ENCODE data around the gene BOD1.

The BOD1 gene

DNA sequence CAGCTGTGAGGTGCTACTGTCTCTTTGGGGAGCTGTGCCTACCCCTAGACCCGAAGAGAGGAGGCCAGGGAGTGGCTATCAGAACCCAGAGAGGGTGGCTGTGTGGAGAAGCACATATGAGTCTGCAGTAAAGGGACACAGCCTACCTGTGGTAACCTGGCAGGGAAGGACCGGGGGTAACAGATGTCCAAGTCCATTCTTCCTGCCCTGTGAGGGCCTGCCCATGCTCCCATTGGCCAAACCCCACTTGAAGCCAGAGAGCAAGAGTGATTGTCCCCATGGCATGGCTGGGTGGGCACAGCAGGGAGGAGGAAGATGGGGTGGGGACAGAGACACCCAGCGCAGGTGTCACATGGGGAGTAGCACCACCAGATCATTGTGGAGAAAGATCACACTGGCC lies 39.3 kb downstream of the BOD1 start:
- no peak for DNase-seq (ENCODE audit: low read depth in 2 of 2)

DNA sequence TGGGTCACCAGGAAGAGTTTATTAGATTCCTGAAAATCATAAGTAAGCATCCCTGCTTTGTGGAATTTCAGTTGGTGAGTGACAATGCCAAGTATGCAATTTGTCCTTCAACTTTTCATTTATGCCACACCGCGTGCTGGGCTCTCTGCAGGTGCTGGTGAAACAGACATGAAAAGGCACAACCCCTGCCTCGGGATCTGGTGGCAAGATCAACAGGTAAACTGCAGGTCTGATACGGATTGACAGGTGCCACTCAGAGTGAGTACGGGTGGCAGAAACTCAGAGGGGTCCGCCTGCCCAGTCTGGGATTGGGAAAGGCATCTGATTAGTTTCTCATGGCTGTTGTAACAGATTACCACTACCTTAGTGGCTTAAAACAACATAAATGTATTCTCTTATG lies 40.5 kb downstream of the BOD1 start:
- no peak for DNase-seq (ENCODE audit: low read depth in 2 of 2)

DNA sequence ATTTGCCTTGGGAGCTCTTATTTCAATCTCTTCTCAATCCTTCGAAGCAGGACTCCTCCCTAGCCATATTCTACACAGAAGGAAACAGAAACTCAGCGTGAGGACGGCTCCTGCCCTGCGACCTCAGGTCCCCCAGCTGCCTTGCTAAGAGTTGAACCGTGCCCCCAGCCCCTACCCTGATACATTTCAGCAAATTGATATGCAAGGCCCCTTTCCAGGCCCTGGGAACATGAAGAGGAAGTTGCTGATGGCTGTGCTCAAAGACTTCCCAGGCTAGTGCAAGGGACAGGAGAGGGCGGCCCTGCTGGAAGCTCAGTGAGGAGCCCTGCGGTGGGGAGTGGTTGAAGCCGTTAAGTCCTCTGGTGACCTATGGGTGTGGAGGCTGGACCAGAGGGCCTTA lies 41.5 kb downstream of the BOD1 start:
- DNase-seq (ENCODE audit: low read depth in 2 of 2), result no peak

DNA sequence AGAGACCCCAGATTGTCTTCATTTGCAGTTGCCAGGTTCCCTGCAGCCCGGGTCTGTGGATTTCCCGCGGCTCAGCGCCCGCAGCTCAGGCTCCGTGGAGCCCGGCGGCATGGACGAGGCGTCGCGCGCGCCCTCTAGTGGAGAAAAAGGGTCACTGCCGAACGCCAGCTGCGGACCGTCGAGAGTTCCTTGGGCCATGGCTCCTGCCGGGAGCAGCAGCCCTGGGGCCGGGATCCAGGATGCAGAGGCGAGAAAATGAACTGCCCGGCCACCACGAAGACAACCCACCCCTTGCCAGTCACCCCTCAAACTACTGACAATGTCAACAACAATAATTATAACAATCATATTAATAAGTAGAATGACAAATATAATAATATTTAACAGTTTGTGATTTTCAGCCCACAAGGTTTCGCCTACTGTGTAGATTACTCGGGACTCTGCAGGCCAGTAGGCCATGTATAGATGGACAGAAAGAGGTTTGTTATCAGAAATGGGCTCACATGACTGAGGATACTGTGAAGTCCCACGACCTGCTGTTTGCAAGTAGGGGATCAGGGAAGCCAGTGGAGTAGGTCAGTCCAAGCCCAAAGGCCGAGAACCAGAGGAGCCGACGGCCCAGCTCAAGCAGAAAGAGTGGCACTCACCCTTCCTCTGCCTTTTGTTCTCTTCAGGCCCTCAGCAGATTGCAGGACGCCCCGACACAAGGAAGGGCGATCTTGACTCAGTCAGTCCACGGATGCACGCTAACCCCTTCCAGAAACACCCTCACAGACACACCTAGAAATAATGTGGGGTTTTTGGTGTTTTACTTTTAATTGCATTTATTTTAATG lies 43.1 kb downstream of the BOD1 start:
- DNase-seq (ENCODE audit: low read depth in 2 of 2), result peak; percentile 46 to 60

DNA sequence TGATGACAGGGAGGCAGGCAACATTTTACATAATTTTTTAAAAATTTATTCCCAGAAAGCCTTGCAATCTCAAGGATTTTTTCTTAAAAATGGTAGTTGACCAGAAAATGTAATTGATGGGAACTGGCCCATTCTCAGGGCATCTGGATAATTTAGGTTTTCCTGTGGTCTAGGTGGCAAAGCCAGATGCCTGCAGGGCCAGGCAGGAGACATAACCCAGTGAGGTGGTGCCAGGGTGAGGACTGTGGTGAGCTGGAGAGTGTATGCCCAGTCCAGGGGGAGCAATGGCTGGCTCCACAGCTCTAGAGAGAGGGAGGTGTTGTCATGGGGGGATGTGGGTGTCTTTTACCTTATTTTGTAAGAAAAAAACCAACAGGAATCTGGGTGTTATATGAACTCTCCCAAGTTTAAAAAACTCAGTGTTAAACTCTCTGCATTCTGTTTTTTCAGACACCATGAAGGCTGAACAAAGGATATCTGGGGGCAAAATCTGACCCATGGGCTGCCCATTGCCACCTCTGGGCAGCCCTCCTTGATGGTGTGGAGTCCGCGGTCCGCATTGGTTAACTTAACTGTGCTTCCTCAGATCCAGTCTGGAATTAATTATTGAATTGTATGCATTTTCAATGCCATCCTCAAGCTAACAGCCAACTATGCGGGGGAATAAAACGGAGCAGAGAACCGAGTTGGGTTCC lies 43.9 kb downstream of the BOD1 start:
- DNase-seq (ENCODE audit: low read depth in 2 of 2), result no peak

DNA sequence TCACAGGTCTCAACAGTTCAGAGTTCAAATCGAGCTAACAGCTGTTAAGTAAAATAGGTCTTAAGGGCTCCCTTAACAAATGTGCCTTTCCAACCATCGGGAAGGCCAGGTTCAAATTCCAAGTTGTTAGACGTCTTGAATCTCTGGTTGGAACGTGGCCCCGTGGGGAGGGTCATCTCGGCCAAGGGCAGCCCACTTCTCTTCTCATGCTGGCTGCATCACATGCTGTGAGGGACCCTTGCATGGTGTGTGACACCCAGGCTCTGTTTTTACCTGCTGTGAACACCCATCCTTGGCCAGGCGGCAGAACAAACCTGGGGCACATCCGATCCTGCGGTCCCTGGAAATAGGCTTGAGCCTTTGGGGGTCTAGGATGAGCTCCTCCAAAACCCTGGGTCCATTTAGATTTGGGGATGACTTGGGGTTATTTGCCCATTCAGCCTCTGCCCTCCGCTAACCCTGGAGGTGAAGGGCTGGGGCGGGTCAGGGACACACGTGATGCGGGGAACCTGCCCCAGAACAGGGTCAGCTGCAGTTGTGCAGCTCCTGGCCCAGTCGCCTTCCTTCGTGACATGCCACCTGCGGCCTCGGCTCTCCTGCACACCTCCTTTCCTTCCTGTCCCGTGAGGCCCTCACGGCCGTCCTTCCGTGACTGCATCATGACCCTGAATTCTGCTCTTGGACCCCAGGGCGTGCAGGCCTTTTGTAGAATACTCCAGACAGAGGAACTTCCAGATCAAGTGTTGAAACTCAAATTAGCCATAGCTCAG lies 45.9 kb downstream of the BOD1 start:
- no peak for DNase-seq (ENCODE audit: low read depth in 2 of 2)

DNA sequence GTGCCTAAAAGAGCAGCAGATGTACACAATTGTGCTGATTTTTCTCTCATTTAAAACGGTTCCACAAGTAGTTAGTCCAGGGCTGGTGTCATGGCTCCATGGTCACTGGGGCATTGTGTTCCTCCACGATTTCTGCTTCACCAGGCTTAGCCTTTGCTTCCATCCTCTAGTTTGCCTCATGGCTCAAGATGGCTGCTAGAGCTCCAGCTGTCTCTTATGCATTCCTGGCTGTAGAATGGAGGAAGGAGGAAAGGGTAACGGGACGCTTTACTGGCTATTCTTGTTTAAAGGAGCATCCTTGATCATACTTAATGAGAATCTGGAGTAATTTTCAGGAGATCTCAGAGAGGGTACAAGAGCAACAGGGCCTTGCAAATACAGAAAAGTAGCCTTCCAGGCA lies 47.7 kb downstream of the BOD1 start:
- DNase-seq (ENCODE audit: low read depth in 2 of 2), result no peak

DNA sequence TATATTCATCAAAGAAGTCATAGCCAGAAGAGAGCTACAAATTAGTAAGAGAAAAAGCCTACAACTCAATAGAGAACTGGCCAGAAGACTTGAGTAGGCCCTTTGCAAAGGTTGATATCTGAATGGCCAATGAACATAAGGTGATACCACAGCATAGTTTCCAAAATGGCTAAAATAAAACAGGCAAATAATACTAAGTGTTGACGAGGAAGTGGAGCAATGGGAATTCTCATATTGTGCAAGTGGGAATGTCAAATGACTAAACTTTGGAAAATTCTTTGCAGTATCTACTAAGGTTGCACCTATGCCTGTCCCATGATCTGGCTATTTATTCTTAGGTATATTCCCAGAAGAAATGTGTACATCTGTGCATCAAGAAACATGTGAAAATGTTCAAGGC lies 48.3 kb downstream of the BOD1 start:
- DNase-seq (ENCODE audit: low read depth in 2 of 2), result no peak

DNA sequence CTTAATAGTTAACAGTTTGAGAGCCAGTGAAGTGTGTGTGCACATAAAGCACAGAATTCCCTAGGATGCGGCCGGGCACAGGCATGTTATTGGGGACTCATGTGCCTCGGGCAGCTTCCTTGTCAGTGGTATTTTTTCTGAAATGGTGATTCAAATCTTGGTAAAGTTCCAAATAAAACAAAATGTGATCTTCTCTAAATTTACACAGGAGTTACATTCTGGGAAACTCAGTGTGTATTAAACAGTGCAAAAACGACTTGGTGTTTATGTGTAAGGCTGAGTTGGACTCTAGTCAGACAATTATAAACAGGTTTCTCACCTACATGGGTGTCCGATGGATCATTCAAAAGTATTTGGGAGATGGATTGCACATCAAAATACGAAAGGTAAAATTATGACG lies 48.9 kb downstream of the BOD1 start:
- DNase-seq (ENCODE audit: low read depth in 2 of 2), result no peak

DNA sequence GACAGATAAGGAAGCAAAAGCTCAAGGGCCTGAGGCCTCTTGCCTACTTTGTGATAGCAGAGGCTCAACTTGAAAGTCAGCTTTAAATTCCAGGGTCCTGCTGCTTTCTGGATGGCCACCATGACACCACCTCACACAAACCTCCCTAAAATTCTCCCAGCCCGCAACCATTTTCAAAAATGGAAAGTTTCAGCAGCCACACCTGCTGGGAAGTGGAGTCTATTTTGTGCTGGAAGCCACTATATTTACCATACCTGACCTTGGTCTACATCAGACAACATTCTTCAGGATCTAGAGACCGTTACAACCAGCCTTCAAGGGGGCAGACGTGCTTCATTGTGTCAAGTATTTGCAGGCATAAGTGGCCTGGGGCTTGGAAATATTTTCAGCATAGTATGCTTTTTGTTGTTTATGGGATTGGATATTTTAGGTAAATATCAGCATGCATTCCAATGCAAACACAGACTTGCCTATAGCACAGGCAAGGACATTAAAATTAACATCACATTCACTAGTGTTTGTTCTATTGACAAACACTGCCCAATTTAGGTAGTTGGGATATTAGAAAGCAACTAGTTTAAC lies 50.9 kb downstream of the BOD1 start:
- DNase-seq (ENCODE audit: low read depth in 2 of 2), result no peak

DNA sequence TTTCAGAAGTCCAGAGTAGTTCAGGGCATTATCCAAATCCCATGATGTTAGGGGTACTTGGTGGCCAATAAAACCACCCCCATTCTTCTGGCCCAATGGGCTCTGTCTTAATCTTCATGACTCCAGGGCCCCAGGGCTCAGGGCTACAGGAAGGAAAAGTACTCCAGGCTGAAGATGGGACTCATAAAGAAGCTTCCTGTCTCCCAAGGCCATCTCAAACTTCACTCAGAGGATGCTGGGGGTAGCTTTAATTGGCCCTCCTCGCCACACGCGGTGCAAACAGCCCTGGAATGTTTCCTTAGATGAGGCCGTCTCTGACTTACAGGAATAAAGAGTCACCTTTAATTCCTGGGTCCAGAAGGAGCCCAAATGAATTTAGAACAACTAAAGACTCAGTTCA lies 52.3 kb downstream of the BOD1 start:
- DNase-seq (ENCODE audit: low read depth in 2 of 2), result no peak

DNA sequence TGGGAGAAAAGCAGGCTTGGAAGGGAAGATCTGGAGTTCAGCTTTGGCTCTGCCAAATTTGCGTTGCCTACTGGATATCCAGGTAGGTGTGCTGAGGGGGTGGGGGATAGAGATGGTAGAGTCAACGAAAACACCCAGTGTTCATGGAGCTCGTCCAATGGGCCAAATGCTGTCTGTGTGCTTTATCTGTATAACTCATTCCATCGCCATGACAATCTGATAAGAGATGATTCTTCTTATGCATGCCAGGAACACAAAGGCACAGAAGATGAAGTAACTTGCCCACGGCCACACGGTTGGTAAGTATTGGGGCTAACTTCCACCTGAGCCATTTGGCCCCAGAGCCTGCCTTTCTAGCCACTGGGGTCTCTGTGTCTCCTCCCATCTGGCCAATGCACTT lies 53.2 kb downstream of the BOD1 start:
- DNase-seq (ENCODE audit: low read depth in 2 of 2), result no peak

DNA sequence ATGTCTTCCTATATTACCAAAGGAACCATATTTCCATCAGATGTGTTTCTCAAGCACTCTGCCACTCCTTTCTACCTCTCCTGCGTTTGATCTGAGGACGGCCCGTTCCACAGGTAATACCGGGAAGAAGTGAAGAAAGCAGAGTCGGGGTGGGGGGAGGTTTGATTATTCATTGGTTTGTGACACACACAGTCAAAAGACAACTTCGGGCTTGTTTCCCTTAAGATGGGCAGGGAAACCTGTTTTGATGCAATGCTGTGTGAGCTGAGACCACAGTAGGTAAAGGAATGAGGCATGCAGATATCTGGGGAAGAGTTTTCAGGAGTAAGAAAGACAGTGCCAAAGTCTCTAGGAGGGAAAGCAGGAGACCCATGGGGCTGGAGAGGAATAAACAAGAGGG lies 54.0 kb downstream of the BOD1 start:
- DNase-seq (ENCODE audit: low read depth in 2 of 2), result no peak

All from stimulated activated CD4-positive, alpha-beta T cell treated with anti-CD3 and anti-CD28 coated beads, Interleukin-4, amount 100 ng/mL, for 48 hours (primary cell).